K562 (cell line): ENCODE data around the gene NECAB2. TPM values are rescaled to one million over a fixed set of nuclear protein-coding genes. Genes with fewer than 3 reads are reported as not detected.

Source experiments
- ATAC-seq: fragments of 200-7000 bp; cut with Tn5 transposase; 3 replicates; pipeline ENCODE4 v1.9.1; 2020; ENCODE audit warnings: moderate library complexity
- BruUV-seq: library from RNA; stranded (reverse); fragments of 400-500 nt; replicated peaks from 2 replicates; lab custom pipeline; 2021; lab: Mats Ljungman, UMichigan
- CTCF ChIA-PET: fragments of 300-600 bp; formaldehyde crosslinking; extraction: SDS; loops from one replicate; lab custom pipeline; 2021; ENCODE audit warnings: low intra/inter-chr PET ratio; lab: Yijun Ruan, JAX
- POLR2A ChIA-PET: fragments of 300-600, 350-650 bp; sonication (Branson Sonifier 250); formaldehyde crosslinking; extraction: SDS; loops from one replicate; lab custom pipeline; 2021; ENCODE audit warnings: antibody characterized with exemption, inconsistent platforms; lab: Yijun Ruan, JAX
- DNase-seq, 4 experiments: peaks; one replicate each; pipeline versions ENCODE4 v3.0.0 to v3.0.0-alpha.2; 2011 to 2018; ENCODE audit warnings: low spot score in 3 of 4, mixed read lengths in 3 of 4; ENCODE audit errors: extremely low read depth in 1 of 4
- FAIRE-seq: peaks from 2 replicates; lab custom pipeline; 2011; peaks lifted over from hg19 to GRCh38; lab: Jason Lieb, UNC
- H2AFZ ChIP-seq: 2 replicates; pipeline ENCODE4 v1.6.0; 2011; ENCODE audit warnings: low read depth, low read length, control low read depth, inconsistent platforms
- H3K27ac ChIP-seq: fragments of 200-600 bp; 3 replicates; pipeline ENCODE4 v1.8.0; 2011; ENCODE audit warnings: low read depth, mild to moderate bottlenecking, control low read depth, inconsistent platforms, low read length, moderate library complexity, mixed read lengths; ENCODE audit errors: extremely low read depth
- H3K27me3 ChIP-seq, 2 experiments: fragments of 300-600 bp in 1 of 2; 2 replicates in 1 of 2; 3 replicates in 1 of 2; pipeline versions ENCODE4 v1.6.0 to v1.8.0; 2011; ENCODE audit warnings: inconsistent platforms in 2 of 2, low read length in 2 of 2, mild to moderate bottlenecking in 1 of 2, mixed read lengths in 1 of 2, moderate library complexity in 1 of 2; ENCODE audit not compliant: control insufficient read depth in 2 of 2, insufficient read depth in 2 of 2
- H3K36me3 ChIP-seq: fragments of 300-600 bp; 3 replicates; pipeline ENCODE4 v1.8.0; 2011; ENCODE audit warnings: mild to moderate bottlenecking, low read length, inconsistent platforms; ENCODE audit not compliant: control insufficient read depth, insufficient read depth
- H3K4me1 ChIP-seq, 2 experiments: fragments of 200-600 bp in 1 of 2; replicated peaks in 1 of 2; 2 replicates in 1 of 2; 3 replicates in 1 of 2; pipeline versions ENCODE4 v1.5.1 to v1.8.0; 2011; ENCODE audit warnings: inconsistent platforms in 2 of 2, low read length in 2 of 2, mild to moderate bottlenecking in 1 of 2, mixed read lengths in 1 of 2, moderate library complexity in 1 of 2; ENCODE audit not compliant: control insufficient read depth in 2 of 2, insufficient read depth in 2 of 2
- H3K4me2 ChIP-seq: 2 replicates; pipeline ENCODE4 v1.6.1; 2011; ENCODE audit warnings: low read length, control low read depth, inconsistent platforms, mixed read lengths; ENCODE audit not compliant: insufficient read depth
- H3K4me3 ChIP-seq: fragments of 200-600 bp; sonication (generic), shearing (Covaris generic); 2 replicates; pipeline ENCODE4 v1.5.1; 2016; ENCODE audit warnings: control low read depth, inconsistent platforms
- H3K79me2 ChIP-seq: fragments of 200-600 bp; 3 replicates; pipeline ENCODE4 v1.8.0; 2011; ENCODE audit warnings: low read length, inconsistent platforms; ENCODE audit not compliant: control insufficient read depth, insufficient read depth
- H3K9ac ChIP-seq, 2 experiments: 2 replicates each; pipeline versions ENCODE4 v1.6.0 to v1.6.1; 2011; ENCODE audit warnings: low read depth in 2 of 2, low read length in 2 of 2, control low read depth in 1 of 2, inconsistent platforms in 1 of 2, mild to moderate bottlenecking in 1 of 2, mixed read lengths in 1 of 2; ENCODE audit not compliant: insufficient read depth in 1 of 2
- H3K9me1 ChIP-seq: one replicate; pipeline ENCODE4 v1.6.0; 2011; ENCODE audit warnings: inconsistent platforms, mild to moderate bottlenecking, low read length, moderate library complexity; ENCODE audit not compliant: control insufficient read depth, insufficient read depth
- H3K9me3 ChIP-seq: replicated peaks from 2 replicates; pipeline ENCODE4 v1.5.1; 2011; ENCODE audit warnings: low read depth, low read length, inconsistent platforms; ENCODE audit not compliant: control insufficient read depth, insufficient read depth
- H4K20me1 ChIP-seq: replicated peaks from 2 replicates; pipeline ENCODE4 v1.6.1; 2011; ENCODE audit warnings: low read length, inconsistent platforms, mixed read lengths; ENCODE audit not compliant: control insufficient read depth, insufficient read depth
- ETV5 ChIP-seq: sonication (generic); formaldehyde crosslinking; IDR thresholded peaks from 2 replicates; pipeline ENCODE4 v1.4.0; 2020; ENCODE audit warnings: low read depth, mild to moderate bottlenecking, missing genetic modification reagents
- HDAC2 ChIP-seq: fragments of 450-650 bp; IDR thresholded peaks from 2 replicates; pipeline ENCODE4 v1.6.1; 2016; ENCODE audit warnings: mild to moderate bottlenecking
- NBN ChIP-seq: fragments of 450-650 bp; IDR thresholded peaks from 2 replicates; pipeline ENCODE4 v1.6.1; 2016; ENCODE audit warnings: low read depth, mild to moderate bottlenecking
- NCOR1 ChIP-seq: fragments of 450-650 bp; IDR thresholded peaks from 2 replicates; pipeline ENCODE4 v1.6.1; 2016; ENCODE audit warnings: mild to moderate bottlenecking, moderate library complexity
- NR3C1 ChIP-seq: sonication (generic); formaldehyde crosslinking; IDR thresholded peaks from 2 replicates; pipeline ENCODE4 v1.8.1; 2022; ENCODE audit warnings: missing genetic modification reagents
- PURB ChIP-seq: sonication (generic); formaldehyde crosslinking; IDR thresholded peaks from 2 replicates; pipeline ENCODE4 v1.9.0; 2021; ENCODE audit warnings: low read depth, mild to moderate bottlenecking, missing genetic modification reagents
- SP2 ChIP-seq: IDR thresholded peaks from 2 replicates; pipeline ENCODE4 v1.6.1; 2011; ENCODE audit warnings: mild to moderate bottlenecking, low read depth, low read length, moderate library complexity; ENCODE audit not compliant: poor library complexity, severe bottlenecking; ENCODE audit errors: extremely low read depth
- ZC3H11A ChIP-seq: IDR thresholded peaks from 2 replicates; pipeline ENCODE4 v1.6.1; 2012; ENCODE audit warnings: low read depth, low read length, improper control_type of control experiment
- ZFP36 ChIP-seq: fragments of 150-350 bp; IDR thresholded peaks from 2 replicates; pipeline ENCODE4 v1.6.1; 2018; ENCODE audit warnings: low read length, low read depth; ENCODE audit not compliant: partially characterized antibody
- WGBS: fragments of 100-300 bp; shearing (Covaris generic); methylation state at CpG from one replicate; pipeline ENCODE4 v1.1.6; 2016; ENCODE audit warnings: low coverage, mixed read lengths; ENCODE audit not compliant: insufficient coverage; ENCODE audit errors: missing lambda C conversion rate; 5-methylcytosine and 5-hydroxymethylcytosine counted together
- in situ Hi-C: fragments of 300-500 bp; cut with MboI; formaldehyde crosslinking; loops from 4 replicates; pipeline ENCODE4 v1.15.0; 2018; ENCODE audit warnings: inconsistent platforms, mixed read lengths
- intact Hi-C: fragments of 100-400 bp; cut with micrococcal nuclease; formaldehyde crosslinking; loops from 2 replicates; pipeline ENCODE4 v1.14.2; 2022
- polyA plus RNA-seq, 8 experiments: library from polyadenylated mRNA; depleted of rRNA in 4 of 8; stranded (reverse) in 5 of 8; unstranded in 3 of 8; fragments of >200 nt; fragmentation: Nextera tagmentation in 2 of 8; fragmentation: Illumina TruSeq in 1 of 8; extraction: Ambion mirVana in 2 of 8; extraction: Trizol in 1 of 8; gene quantifications; 2 replicates each; pipeline versions ENCODE4 v1.2.1 to v1.2.3, GENCODE V29; 2011 to 2014; ENCODE audit warnings: inconsistent platforms in 1 of 8, missing spikeins in 1 of 8
- total RNA-seq, 7 experiments: library from RNA; depleted of rRNA in 6 of 7; stranded (reverse); fragments of >200 nt in 6 of 7; fragmentation: Illumina TruSeq in 2 of 7; extraction: Trizol in 2 of 7; gene quantifications; 2 replicates each; pipeline versions ENCODE4 v1.2.1 to v1.2.3, GENCODE V29; 2011 to 2021; ENCODE audit warnings: low replicate concordance in 1 of 7
- TF ChIP-seq, protein P1 (sequence below): fragments of 450-650 bp; IDR thresholded peaks from 2 replicates; pipeline ENCODE4 v1.6.1; 2017; ENCODE audit warnings: mild to moderate bottlenecking, moderate library complexity
- TF ChIP-seq, protein P2 (sequence below): fragments of 200-800 bp; sonication (Bioruptor generic); IDR thresholded peaks from 2 replicates; pipeline ENCODE4 v1.6.1; 2016; ENCODE audit warnings: missing genetic modification characterization, missing compliant biosample characterization
- TF ChIP-seq, protein P3 (sequence below): fragments of 250-450 bp; sonication (Bioruptor Pico); IDR thresholded peaks from 2 replicates; pipeline ENCODE4 v1.5.0; 2022; ENCODE audit warnings: mild to moderate bottlenecking
- TF ChIP-seq, protein P4 (sequence below): fragments of 450-650 bp; IDR thresholded peaks from 2 replicates; pipeline ENCODE4 v1.6.1; 2016

NECAB2 gene
- total and polyA plus RNA-seq, 9 of the 15 experiments (the other 6 are each of a cell fraction or from before 2014, with no cell fraction given) = 0.03 to 0.28 TPM; not detected in 7

DNA sequence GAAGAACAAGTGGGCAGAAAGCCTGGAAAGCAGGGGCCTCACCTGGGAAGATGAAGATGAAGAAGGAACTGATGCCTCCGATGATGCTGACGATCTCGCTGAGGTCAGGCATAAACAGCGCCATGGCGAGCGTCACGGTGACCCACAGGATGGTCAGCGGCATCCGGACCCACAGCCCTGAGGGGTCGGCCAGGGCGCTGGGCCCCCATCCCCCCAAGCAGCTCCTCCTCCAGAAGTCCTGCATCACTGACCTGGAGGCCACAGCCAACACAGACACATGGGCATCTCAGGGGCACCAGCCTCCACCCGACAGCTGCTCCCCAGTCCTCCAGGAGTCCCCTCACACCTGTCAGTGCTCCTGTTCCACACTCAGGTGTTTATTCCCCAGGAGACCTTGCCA, 48.4 kb downstream of the NECAB2 start:
- CTCF ChIA-PET = no interaction called here
- Histone ChIP-seq H3K36me3 (no peaks in the 10 kb centered on the region), H3K4me1 (peaks cover 6 to 19% of the 10 kb centered on the region in 2 experiments; a peak in 4 of 5 replicates), H3K79me2 (no peaks in the 10 kb centered on the region), H4K20me1 (no peaks in the 10 kb centered on the region), H3K9me1 (no peaks in the 10 kb centered on the region), H3K27ac (no peak overlapping the region), H3K9ac (no peak overlapping the region), H3K27me3 (peaks cover 14 to 40% of the 10 kb centered on the region in 2 experiments; a peak in 4 of 5 replicates), H3K4me3 (no peak overlapping the region), H3K4me2 (no peak overlapping the region), H3K9me3 (peaks cover 4% of the 10 kb centered on the region), H2AFZ (no peak overlapping the region)
- in situ Hi-C loops = no loop called here
- no peak for FAIRE-seq
- POLR2A ChIA-PET = interaction anchor here (1.0 to 1.1 kb wide), 2 partner anchors 24 to 61 kb away, joined by 4 to 7 read pairs; no protein-coding TSS in a partner anchor
- WGBS = 48% methylated on average over 12 of the region's 12 CpGs
- intact Hi-C loops = no loop called here
- DNase-seq = no peak
- no TSS peak for BruUV-seq
- ATAC-seq = no peak
- TF ChIP-seq HDAC2 (no peak), ETV5 (no peak), ZFP36 (no peak), NCOR1 (no peak), ZC3H11A (no peak), NBN (no peak), SP2 (no peak), NR3C1 (CRISPR knock-in tag) (no peak), PURB (CRISPR knock-in tag) (no peak)
- TF ChIP-seq, protein P1, sequence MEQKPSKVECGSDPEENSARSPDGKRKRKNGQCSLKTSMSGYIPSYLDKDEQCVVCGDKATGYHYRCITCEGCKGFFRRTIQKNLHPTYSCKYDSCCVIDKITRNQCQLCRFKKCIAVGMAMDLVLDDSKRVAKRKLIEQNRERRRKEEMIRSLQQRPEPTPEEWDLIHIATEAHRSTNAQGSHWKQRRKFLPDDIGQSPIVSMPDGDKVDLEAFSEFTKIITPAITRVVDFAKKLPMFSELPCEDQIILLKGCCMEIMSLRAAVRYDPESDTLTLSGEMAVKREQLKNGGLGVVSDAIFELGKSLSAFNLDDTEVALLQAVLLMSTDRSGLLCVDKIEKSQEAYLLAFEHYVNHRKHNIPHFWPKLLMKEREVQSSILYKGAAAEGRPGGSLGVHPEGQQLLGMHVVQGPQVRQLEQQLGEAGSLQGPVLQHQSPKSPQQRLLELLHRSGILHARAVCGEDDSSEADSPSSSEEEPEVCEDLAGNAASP = no peak
- TF ChIP-seq, protein P2, sequence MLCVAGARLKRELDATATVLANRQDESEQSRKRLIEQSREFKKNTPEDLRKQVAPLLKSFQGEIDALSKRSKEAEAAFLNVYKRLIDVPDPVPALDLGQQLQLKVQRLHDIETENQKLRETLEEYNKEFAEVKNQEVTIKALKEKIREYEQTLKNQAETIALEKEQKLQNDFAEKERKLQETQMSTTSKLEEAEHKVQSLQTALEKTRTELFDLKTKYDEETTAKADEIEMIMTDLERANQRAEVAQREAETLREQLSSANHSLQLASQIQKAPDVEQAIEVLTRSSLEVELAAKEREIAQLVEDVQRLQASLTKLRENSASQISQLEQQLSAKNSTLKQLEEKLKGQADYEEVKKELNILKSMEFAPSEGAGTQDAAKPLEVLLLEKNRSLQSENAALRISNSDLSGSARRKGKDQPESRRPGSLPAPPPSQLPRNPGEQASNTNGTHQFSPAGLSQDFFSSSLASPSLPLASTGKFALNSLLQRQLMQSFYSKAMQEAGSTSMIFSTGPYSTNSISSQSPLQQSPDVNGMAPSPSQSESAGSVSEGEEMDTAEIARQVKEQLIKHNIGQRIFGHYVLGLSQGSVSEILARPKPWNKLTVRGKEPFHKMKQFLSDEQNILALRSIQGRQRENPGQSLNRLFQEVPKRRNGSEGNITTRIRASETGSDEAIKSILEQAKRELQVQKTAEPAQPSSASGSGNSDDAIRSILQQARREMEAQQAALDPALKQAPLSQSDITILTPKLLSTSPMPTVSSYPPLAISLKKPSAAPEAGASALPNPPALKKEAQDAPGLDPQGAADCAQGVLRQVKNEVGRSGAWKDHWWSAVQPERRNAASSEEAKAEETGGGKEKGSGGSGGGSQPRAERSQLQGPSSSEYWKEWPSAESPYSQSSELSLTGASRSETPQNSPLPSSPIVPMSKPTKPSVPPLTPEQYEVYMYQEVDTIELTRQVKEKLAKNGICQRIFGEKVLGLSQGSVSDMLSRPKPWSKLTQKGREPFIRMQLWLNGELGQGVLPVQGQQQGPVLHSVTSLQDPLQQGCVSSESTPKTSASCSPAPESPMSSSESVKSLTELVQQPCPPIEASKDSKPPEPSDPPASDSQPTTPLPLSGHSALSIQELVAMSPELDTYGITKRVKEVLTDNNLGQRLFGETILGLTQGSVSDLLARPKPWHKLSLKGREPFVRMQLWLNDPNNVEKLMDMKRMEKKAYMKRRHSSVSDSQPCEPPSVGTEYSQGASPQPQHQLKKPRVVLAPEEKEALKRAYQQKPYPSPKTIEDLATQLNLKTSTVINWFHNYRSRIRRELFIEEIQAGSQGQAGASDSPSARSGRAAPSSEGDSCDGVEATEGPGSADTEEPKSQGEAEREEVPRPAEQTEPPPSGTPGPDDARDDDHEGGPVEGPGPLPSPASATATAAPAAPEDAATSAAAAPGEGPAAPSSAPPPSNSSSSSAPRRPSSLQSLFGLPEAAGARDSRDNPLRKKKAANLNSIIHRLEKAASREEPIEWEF (CRISPR knock-in tag) = no peak
- TF ChIP-seq, protein P3, sequence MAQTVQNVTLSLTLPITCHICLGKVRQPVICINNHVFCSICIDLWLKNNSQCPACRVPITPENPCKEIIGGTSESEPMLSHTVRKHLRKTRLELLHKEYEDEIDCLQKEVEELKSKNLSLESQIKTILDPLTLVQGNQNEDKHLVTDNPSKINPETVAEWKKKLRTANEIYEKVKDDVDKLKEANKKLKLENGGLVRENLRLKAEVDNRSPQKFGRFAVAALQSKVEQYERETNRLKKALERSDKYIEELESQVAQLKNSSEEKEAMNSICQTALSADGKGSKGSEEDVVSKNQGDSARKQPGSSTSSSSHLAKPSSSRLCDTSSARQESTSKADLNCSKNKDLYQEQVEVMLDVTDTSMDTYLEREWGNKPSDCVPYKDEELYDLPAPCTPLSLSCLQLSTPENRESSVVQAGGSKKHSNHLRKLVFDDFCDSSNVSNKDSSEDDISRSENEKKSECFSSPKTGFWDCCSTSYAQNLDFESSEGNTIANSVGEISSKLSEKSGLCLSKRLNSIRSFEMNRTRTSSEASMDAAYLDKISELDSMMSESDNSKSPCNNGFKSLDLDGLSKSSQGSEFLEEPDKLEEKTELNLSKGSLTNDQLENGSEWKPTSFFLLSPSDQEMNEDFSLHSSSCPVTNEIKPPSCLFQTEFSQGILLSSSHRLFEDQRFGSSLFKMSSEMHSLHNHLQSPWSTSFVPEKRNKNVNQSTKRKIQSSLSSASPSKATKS = no peak
- TF ChIP-seq, protein P4, sequence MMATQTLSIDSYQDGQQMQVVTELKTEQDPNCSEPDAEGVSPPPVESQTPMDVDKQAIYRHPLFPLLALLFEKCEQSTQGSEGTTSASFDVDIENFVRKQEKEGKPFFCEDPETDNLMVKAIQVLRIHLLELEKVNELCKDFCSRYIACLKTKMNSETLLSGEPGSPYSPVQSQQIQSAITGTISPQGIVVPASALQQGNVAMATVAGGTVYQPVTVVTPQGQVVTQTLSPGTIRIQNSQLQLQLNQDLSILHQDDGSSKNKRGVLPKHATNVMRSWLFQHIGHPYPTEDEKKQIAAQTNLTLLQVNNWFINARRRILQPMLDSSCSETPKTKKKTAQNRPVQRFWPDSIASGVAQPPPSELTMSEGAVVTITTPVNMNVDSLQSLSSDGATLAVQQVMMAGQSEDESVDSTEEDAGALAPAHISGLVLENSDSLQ = no peak
